Fibroblast of lung (primary cell): ENCODE measurements around the gene ALPK3. TPM values are rescaled to one million over a fixed set of nuclear protein-coding genes. Genes with fewer than 3 reads are reported as not detected.

Experiments
- DNase-seq, 2 donors: peaks; one replicate each; pipeline versions ENCODE4 v3.0.0 to v3.0.0-alpha.2; 2010; ENCODE audit warnings: low read depth in 2 of 2
- H2AFZ ChIP-seq: 2 replicates; pipeline ENCODE4 v1.5.1; 2012; ENCODE audit warnings: low read length, control low read depth, inconsistent platforms
- H3K27ac ChIP-seq: 2 replicates; pipeline ENCODE4 v1.5.1; 2011; ENCODE audit warnings: low read length, control low read depth; ENCODE audit not compliant: insufficient read depth
- H3K27me3 ChIP-seq: 2 replicates; pipeline ENCODE4 v1.5.1; 2011; ENCODE audit warnings: mild to moderate bottlenecking, low read length; ENCODE audit not compliant: control insufficient read depth, insufficient read depth
- H3K36me3 ChIP-seq: 2 replicates; pipeline ENCODE4 v1.5.1; 2011; ENCODE audit warnings: low read length; ENCODE audit not compliant: control insufficient read depth, insufficient read depth
- H3K4me1 ChIP-seq: 2 replicates; pipeline ENCODE4 v1.5.1; 2011; ENCODE audit warnings: low read length; ENCODE audit not compliant: control insufficient read depth, insufficient read depth; ENCODE audit errors: extremely low read depth
- H3K4me2 ChIP-seq: 2 replicates; pipeline ENCODE4 v1.5.1; 2011; ENCODE audit warnings: low read length, control low read depth; ENCODE audit not compliant: insufficient read depth; ENCODE audit errors: extremely low read depth
- H3K4me3 ChIP-seq, 4 experiments: fragments of 200-600 bp in 1 of 4; sonication (generic) in 1 of 4; replicated peaks in 1 of 4; 2 replicates each; pipeline ENCODE4 v1.5.1; 2011 to 2016; ENCODE audit warnings: low read length in 4 of 4, low read depth in 3 of 4, mild to moderate bottlenecking in 3 of 4, control low read depth in 2 of 4, inconsistent platforms in 1 of 4, mixed read lengths in 1 of 4; ENCODE audit not compliant: insufficient read depth in 1 of 4; ENCODE audit errors: control extremely low read depth in 1 of 4
- H3K79me2 ChIP-seq: 2 replicates; pipeline ENCODE4 v1.5.1; 2012; ENCODE audit warnings: mild to moderate bottlenecking, low read length, inconsistent platforms; ENCODE audit not compliant: control insufficient read depth, insufficient read depth
- H3K9ac ChIP-seq: 2 replicates; pipeline ENCODE4 v1.5.1; 2011; ENCODE audit warnings: mild to moderate bottlenecking, low read length, control low read depth; ENCODE audit not compliant: insufficient read depth
- H3K9me3 ChIP-seq: 2 replicates; pipeline ENCODE4 v1.5.1; 2012; ENCODE audit warnings: low read depth, low read length; ENCODE audit not compliant: control insufficient read depth, insufficient read depth
- H4K20me1 ChIP-seq: 2 replicates; pipeline ENCODE4 v1.5.1; 2011; ENCODE audit warnings: low read length; ENCODE audit not compliant: control insufficient read depth, insufficient read depth; ENCODE audit errors: extremely low read depth
- CTCF ChIP-seq, 2 donors: IDR thresholded peaks in 1 of 2; conservative IDR thresholded peaks in 1 of 2; 1 replicate in 1 of 2; 2 replicates in 1 of 2; pipeline ENCODE4 v1.5.1; 2011 to 2012; ENCODE audit warnings: low read length in 2 of 2, control low read depth in 1 of 2, inconsistent platforms in 1 of 2, low read depth in 1 of 2, mild to moderate bottlenecking in 1 of 2
- EZH2 ChIP-seq: IDR thresholded peaks from 2 replicates; pipeline ENCODE4 v1.5.1; 2012; ENCODE audit warnings: low read length, control low read depth, mild to moderate bottlenecking; ENCODE audit errors: missing control alignments
- polyA plus RNA-seq, 2 donors: library from polyadenylated mRNA; depleted of rRNA in 1 of 2; stranded (reverse) in 1 of 2; unstranded in 1 of 2; fragments of >200 nt; gene quantifications; 2 replicates each; pipeline ENCODE4 v1.2.1, GENCODE V29; 2011 to 2012; ENCODE audit warnings: missing spikeins in 1 of 2
- total RNA-seq: library from RNA; depleted of rRNA; stranded (reverse); fragments of >200 nt; gene quantifications from 2 replicates; pipeline ENCODE4 v1.2.1, GENCODE V29; 2014

Gene ALPK3
- total and polyA plus RNA-seq, 2 donors (not counting 1 experiment from before 2014, with no cell fraction given), result 0.03 to 0.50 TPM

- Histone ChIP-seq H4K20me1 (no peaks in the 10 kb centered on the region), H3K4me3 (no peak overlapping the region), H3K4me2 (no peak overlapping the region), H3K36me3 (peaks cover 16% of the 10 kb centered on the region), H2AFZ (no peak overlapping the region), H3K9me3 (no peaks in the 10 kb centered on the region), H3K4me1 (no peaks in the 10 kb centered on the region), H3K27me3 (no peaks in the 10 kb centered on the region), H3K79me2 (peaks cover 16% of the 10 kb centered on the region), H3K9ac (no peak overlapping the region), H3K27ac (no peak overlapping the region)
- TF ChIP-seq CTCF (conservative IDR thresholded peaks at IDR 0.05 in 1 of 2, IDR thresholded peaks at IDR 0.05 in 1 of 2; ENCODE audit: low read depth in 1 of 2, low read length in 2 of 2) (no peak), EZH2 (no peak)
- no peak for DNase-seq
Observed at GRCh38 chr15:84780492-84780891, 36.7 kb upstream of the ALPK3 start.

- H3K4me1 ChIP-seq, result no peaks in the 10 kb centered on the region
Observed at GRCh38 chr15:84781495-84781894, 35.7 kb upstream of the ALPK3 start.

GRCh38 chr15:84782346-84782745 lies 34.8 kb upstream of the ALPK3 start:
- no peak for DNase-seq
- peaks cover 3% of the 10 kb centered on the region for H3K4me1 ChIP-seq
- no peaks in the 10 kb centered on the region for H4K20me1 ChIP-seq
- TF ChIP-seq EZH2, result no peak
- no peak for TF ChIP-seq CTCF (conservative IDR thresholded peaks at IDR 0.05 in 1 of 2, IDR thresholded peaks at IDR 0.05 in 1 of 2; ENCODE audit: low read depth in 1 of 2, low read length in 2 of 2)
- no peaks in the 10 kb centered on the region for H3K27me3 ChIP-seq
- no peak overlapping the region for H3K27ac ChIP-seq
- no peak overlapping the region for H3K4me2 ChIP-seq
- H3K36me3 ChIP-seq, result peaks cover 16% of the 10 kb centered on the region
- no peak overlapping the region for H2AFZ ChIP-seq
- no peak overlapping the region for H3K9ac ChIP-seq
- H3K4me3 ChIP-seq, result no peak overlapping the region
- H3K9me3 ChIP-seq, result no peaks in the 10 kb centered on the region
- H3K79me2 ChIP-seq, result peaks cover 21% of the 10 kb centered on the region

More at GRCh38 chr15:84781495-84781894, 35.7 kb upstream of the ALPK3 start:
- Histone ChIP-seq H3K79me2 (peaks cover 17% of the 10 kb centered on the region), H4K20me1 (no peaks in the 10 kb centered on the region), H3K4me3 (no peak overlapping the region), H3K4me2 (no peak overlapping the region), H3K27me3 (no peaks in the 10 kb centered on the region), H3K27ac (no peak overlapping the region), H3K9ac (no peak overlapping the region), H2AFZ (no peak overlapping the region), H3K36me3 (peaks cover 16% of the 10 kb centered on the region), H3K9me3 (no peaks in the 10 kb centered on the region)
- no peak for TF ChIP-seq EZH2
- no peak for TF ChIP-seq CTCF (conservative IDR thresholded peaks at IDR 0.05 in 1 of 2, IDR thresholded peaks at IDR 0.05 in 1 of 2; ENCODE audit: low read depth in 1 of 2, low read length in 2 of 2)
- peak in 1 of 2 donors; percentile 20 for DNase-seq
